Measurements from ENCODE around the gene LDLRAD3.

The LDLRAD3 gene

GRCh38 chr11:36121054-36121453, 177.2 kb downstream of the LDLRAD3 start:
- no peak for TF ChIP-seq CSDC2 (CRISPR knock-in tag; IDR thresholded peaks at IDR 0.05)
- ATAC-seq, result no peak

- TF ChIP-seq ZFP3 (CRISPR knock-in tag; IDR thresholded peaks at IDR 0.05), result no peak
- no peak for TF ChIP-seq ISL1 (CRISPR knock-in tag; IDR thresholded peaks at IDR 0.05)
- no peak for TF ChIP-seq SNAI2 (CRISPR knock-in tag; IDR thresholded peaks at IDR 0.05)
- no peak for TF ChIP-seq GLIS3 (CRISPR knock-in tag; IDR thresholded peaks at IDR 0.05)
- no peak for TF ChIP-seq ZC3H10 (CRISPR knock-in tag; IDR thresholded peaks at IDR 0.05)
- no peak for TF ChIP-seq TOX (CRISPR knock-in tag; IDR thresholded peaks at IDR 0.05; ENCODE audit: borderline replicate concordance)
- no peak for TF ChIP-seq PPARA (CRISPR knock-in tag; IDR thresholded peaks at IDR 0.05; ENCODE audit: borderline replicate concordance)
- TF ChIP-seq, protein P1, sequence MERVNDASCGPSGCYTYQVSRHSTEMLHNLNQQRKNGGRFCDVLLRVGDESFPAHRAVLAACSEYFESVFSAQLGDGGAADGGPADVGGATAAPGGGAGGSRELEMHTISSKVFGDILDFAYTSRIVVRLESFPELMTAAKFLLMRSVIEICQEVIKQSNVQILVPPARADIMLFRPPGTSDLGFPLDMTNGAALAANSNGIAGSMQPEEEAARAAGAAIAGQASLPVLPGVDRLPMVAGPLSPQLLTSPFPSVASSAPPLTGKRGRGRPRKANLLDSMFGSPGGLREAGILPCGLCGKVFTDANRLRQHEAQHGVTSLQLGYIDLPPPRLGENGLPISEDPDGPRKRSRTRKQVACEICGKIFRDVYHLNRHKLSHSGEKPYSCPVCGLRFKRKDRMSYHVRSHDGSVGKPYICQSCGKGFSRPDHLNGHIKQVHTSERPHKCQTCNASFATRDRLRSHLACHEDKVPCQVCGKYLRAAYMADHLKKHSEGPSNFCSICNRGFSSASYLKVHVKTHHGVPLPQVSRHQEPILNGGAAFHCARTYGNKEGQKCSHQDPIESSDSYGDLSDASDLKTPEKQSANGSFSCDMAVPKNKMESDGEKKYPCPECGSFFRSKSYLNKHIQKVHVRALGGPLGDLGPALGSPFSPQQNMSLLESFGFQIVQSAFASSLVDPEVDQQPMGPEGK (CRISPR knock-in tag; IDR thresholded peaks at IDR 0.05; ENCODE audit: borderline replicate concordance), result no peak
- TF ChIP-seq, protein P2, sequence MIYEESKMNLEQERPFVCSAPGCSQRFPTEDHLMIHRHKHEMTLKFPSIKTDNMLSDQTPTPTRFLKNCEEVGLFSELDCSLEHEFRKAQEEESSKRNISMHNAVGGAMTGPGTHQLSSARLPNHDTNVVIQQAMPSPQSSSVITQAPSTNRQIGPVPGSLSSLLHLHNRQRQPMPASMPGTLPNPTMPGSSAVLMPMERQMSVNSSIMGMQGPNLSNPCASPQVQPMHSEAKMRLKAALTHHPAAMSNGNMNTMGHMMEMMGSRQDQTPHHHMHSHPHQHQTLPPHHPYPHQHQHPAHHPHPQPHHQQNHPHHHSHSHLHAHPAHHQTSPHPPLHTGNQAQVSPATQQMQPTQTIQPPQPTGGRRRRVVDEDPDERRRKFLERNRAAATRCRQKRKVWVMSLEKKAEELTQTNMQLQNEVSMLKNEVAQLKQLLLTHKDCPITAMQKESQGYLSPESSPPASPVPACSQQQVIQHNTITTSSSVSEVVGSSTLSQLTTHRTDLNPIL (CRISPR knock-in tag; IDR thresholded peaks at IDR 0.05; ENCODE audit: low read depth), result no peak
- no peak for TF ChIP-seq TCF4 (CRISPR knock-in tag; IDR thresholded peaks at IDR 0.05; ENCODE audit: borderline replicate concordance)
- TF ChIP-seq RARB (CRISPR knock-in tag; IDR thresholded peaks at IDR 0.05), result no peak
- peak; percentile 71 for ATAC-seq
Measured at GRCh38 chr11:36122671-36123070, 178.8 kb downstream of the LDLRAD3 start.

DNA sequence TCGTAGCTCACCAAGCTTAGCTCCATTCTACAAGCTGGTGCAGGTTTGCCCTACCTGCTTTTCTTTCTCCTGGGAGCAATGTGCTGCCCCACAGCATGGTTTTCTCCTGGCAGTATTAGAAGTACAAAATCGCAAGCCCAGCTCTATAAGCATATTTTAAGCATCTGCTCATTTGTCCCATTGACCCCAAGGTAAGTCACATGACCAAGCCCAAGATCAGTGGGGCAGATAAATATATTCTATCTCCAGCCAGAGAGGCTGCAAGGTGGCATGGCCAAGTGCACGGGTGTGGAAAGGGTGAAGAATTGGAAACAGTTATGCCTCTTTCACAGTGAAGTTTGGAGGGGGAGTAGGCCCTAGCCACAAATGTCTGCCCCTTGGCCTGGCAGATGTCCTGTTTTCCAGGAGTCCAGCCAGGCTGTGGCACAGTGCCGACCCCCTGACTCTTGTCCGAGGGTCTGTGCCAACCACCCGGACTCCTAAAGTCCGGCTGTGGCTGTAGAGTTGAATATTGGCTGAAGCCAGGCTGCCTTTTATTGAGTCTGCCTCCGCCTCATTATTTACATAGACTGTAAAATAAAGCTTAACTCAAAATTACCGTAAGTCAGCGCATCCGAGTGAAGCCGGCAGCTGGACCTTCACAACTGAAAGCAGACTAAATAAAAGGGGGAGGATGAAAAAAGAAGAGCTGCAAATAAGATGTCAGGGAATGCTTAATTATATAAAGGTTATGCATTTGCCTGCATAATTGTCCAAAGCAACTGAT, 179.7 kb downstream of the LDLRAD3 start:
- TF ChIP-seq PPARA (CRISPR knock-in tag; IDR thresholded peaks at IDR 0.05; ENCODE audit: borderline replicate concordance) (no peak), BACH2 (CRISPR knock-in tag; IDR thresholded peaks at IDR 0.05; ENCODE audit: borderline replicate concordance) (no peak), CSRNP3 (CRISPR knock-in tag; IDR thresholded peaks at IDR 0.05) (no peak), POU6F1 (CRISPR knock-in tag; IDR thresholded peaks at IDR 0.05; ENCODE audit: borderline replicate concordance, low read depth) (no peak), RARB (CRISPR knock-in tag; IDR thresholded peaks at IDR 0.05) (no peak), TCF4 (CRISPR knock-in tag; IDR thresholded peaks at IDR 0.05; ENCODE audit: borderline replicate concordance) (no peak), CSDC2 (CRISPR knock-in tag; IDR thresholded peaks at IDR 0.05) (no peak), ZFP30 (CRISPR knock-in tag; IDR thresholded peaks at IDR 0.05) (no peak), ISL1 (CRISPR knock-in tag; IDR thresholded peaks at IDR 0.05) (no peak), ZFP3 (CRISPR knock-in tag; IDR thresholded peaks at IDR 0.05) (no peak)
- TF ChIP-seq, protein P2 (CRISPR knock-in tag; IDR thresholded peaks at IDR 0.05; ENCODE audit: low read depth), result no peak
- ATAC-seq, result peak; percentile 33; the same call in 1 of the 3 replicates

- no peak for ATAC-seq
- no peak for TF ChIP-seq RARB (CRISPR knock-in tag; IDR thresholded peaks at IDR 0.05)
- TF ChIP-seq, protein P1 (CRISPR knock-in tag; IDR thresholded peaks at IDR 0.05; ENCODE audit: borderline replicate concordance), result no peak
- TF ChIP-seq TOX (CRISPR knock-in tag; IDR thresholded peaks at IDR 0.05; ENCODE audit: borderline replicate concordance), result no peak
- no peak for TF ChIP-seq ZFP30 (CRISPR knock-in tag; IDR thresholded peaks at IDR 0.05)
- TF ChIP-seq ESRRG (CRISPR knock-in tag; IDR thresholded peaks at IDR 0.05), result no peak
- no peak for TF ChIP-seq TCF4 (CRISPR knock-in tag; IDR thresholded peaks at IDR 0.05; ENCODE audit: borderline replicate concordance)
- no peak for TF ChIP-seq ISL1 (CRISPR knock-in tag; IDR thresholded peaks at IDR 0.05)
- no peak for TF ChIP-seq ZC3H10 (CRISPR knock-in tag; IDR thresholded peaks at IDR 0.05)
- TF ChIP-seq ARNTL (CRISPR knock-in tag; IDR thresholded peaks at IDR 0.05; ENCODE audit: borderline replicate concordance, low read depth), result no peak
- no peak for TF ChIP-seq PPARA (CRISPR knock-in tag; IDR thresholded peaks at IDR 0.05; ENCODE audit: borderline replicate concordance)
- no peak for TF ChIP-seq ZFP3 (CRISPR knock-in tag; IDR thresholded peaks at IDR 0.05)
- TF ChIP-seq SNAI2 (CRISPR knock-in tag; IDR thresholded peaks at IDR 0.05), result no peak
- TF ChIP-seq POU6F1 (CRISPR knock-in tag; IDR thresholded peaks at IDR 0.05; ENCODE audit: borderline replicate concordance, low read depth), result no peak
- no peak for TF ChIP-seq CSRNP3 (CRISPR knock-in tag; IDR thresholded peaks at IDR 0.05)
- TF ChIP-seq OSR1 (CRISPR knock-in tag; IDR thresholded peaks at IDR 0.05), result no peak
- TF ChIP-seq GLIS3 (CRISPR knock-in tag; IDR thresholded peaks at IDR 0.05), result no peak
- no peak for TF ChIP-seq BACH2 (CRISPR knock-in tag; IDR thresholded peaks at IDR 0.05; ENCODE audit: borderline replicate concordance)
Measured at GRCh38 chr11:36126678-36127077, 182.8 kb downstream of the LDLRAD3 start.

Data from SK-N-SH treated with all-trans-retinoic acid at 6 μM for 48 hours (cell line).